GM19324 (cell line): ENCODE data around the gene LGALS8.

ENCODE experiments used
- ATAC-seq: cut with Tn5 transposase; IDR thresholded peaks from one replicate; pipeline ENCODE4 v1.9.1; 2021; ENCODE audit warnings: mild to moderate bottlenecking, moderate library complexity; ENCODE audit not compliant: unreplicated experiment, low FRiP score

The LGALS8 gene

GRCh38 chr1:236508593-236509027 is 15.2 kb upstream of the LGALS8 start:
- peak; percentile 62 for ATAC-seq

- no peak for ATAC-seq
These were observed 14.6 kb upstream of the LGALS8 start for GRCh38 chr1:236509203-236509602.

DNA sequence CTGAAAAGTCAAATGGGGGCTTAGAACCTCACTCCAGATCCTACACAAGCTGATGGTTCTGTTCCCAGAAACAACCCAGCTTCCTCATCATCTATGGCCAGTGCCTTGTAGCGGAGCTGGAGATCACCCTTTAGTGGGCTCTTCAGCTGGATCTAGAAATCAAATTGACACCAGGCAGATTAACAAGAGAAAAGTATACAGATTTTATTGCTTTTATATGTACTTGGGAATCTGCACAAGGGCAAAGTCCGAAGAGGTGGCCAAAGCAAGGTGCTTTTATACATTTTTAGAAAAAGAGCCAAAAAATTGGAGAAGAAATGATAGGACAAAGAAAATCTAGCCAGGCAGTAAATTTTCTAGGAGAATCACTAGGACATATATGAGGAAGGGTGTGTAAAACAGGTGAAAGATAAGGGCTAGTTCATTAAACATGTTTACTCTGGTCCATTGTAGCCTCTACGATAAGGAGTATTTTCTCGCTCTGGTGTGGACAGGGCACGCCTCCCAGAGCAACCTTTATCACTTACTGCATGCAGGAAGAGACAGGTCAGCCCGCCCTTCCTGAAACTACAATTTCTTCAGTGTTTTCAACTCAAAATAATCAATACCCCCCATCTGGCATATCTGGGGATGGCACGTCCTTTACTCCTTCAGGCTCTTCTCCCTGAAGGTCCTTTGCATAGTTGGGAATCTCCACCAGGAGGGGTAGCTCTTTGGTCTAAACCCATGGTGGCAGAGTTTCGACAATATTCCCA is 14.0 kb upstream of the LGALS8 start:
- no peak for ATAC-seq

DNA sequence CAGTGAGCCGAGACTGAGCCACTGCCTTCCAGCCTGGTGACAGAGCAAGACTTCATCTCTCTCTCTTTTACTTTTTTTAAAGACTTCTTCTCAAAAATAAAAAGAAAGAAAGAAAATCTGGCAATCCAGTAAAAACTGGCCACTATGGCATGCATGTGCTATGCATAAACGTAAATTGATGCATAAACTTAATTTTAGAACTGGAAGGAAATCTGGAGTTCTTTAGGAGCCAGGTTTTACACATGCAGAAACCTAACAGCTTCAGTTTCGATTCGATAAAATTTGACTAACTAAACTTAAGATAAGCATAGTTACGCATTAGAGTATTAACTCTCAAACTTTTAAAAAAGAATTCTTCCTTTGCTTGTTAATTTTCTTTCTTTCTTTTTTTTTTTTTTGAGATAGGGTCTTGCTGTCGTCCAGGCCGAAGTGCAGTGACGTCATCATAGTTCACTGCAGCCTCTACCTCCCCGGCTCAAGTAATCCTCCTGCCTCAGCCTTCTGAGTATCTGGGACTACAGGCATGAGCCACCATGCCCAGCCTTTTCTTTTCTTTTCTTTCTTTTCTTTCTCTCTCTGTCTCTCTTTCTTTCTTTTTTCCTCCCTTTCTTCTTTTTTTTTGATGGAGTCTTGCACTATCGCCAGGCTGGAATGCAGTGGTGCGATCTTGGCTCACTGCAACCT is 11.9 kb upstream of the LGALS8 start:
- no peak for ATAC-seq

GRCh38 chr1:236514703-236515442 is 8.9 kb upstream of the LGALS8 start:
- no peak for ATAC-seq

GRCh38 chr1:236515443-236515958 is 8.3 kb upstream of the LGALS8 start:
- ATAC-seq, result no peak

DNA sequence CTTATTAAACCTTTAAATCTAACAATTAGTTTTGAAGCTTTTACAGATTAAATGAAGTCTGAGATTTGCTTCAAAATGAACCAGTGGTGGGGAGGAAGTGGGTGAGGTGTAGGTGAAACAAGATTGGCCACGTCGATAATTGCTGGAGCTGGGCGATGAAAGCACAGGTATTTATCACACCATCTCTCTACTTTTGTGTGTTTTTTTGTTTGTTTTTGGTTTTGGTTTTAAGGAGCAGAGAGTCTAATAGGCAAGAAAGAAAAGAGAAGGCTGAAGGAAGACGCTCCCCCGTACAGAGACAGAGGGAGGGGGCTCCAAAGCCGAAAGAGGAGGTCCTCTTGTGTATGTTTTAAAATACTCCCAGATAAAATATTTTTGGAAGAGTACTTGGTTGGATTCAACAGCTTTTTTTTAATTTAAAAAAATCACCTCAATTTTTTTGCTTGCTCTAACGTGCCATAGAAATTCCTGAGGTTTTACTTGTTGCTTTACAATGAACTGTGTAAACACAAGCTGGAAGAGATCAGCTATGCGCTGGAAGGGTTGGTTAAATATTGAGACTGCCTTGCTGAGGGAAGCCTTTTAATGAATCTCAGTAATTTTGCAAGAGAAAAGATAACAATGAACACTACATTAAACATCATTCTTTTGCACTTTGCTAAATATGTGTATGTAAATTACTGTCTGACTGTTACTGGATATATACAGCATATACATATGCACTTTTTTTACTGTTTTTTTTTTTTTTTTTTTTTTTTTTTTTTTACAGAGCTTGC is 6.7 kb upstream of the LGALS8 start:
- no peak for ATAC-seq

GRCh38 chr1:236518322-236518721 is 5.5 kb upstream of the LGALS8 start:
- no peak for ATAC-seq

DNA sequence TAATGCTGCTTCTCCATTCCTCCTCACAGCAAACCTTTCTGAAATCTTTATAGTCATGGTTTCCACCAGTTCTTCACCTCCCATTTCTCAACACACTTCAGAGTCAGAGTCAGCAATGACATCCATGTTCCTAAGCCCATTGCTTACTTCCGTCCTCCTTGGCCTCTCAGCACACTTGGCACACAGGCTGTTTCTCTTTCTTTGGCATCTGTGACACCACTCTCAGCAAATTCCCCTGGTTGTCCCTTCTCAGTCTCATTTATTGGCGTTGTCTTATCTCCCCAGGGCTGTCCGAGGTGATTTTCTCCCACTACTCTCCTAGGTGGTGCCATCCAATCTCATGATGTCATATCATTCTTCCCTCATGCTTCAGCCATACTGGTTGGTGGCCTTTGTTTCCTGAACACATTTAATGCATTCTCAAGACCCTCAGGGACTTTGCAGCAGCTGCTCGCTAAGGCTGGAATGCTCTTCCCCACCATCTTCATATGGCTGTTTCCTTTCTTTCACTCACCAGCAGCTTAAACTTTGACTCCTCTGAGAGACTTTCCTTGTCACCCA is 3.3 kb upstream of the LGALS8 start:
- no peak for ATAC-seq

DNA sequence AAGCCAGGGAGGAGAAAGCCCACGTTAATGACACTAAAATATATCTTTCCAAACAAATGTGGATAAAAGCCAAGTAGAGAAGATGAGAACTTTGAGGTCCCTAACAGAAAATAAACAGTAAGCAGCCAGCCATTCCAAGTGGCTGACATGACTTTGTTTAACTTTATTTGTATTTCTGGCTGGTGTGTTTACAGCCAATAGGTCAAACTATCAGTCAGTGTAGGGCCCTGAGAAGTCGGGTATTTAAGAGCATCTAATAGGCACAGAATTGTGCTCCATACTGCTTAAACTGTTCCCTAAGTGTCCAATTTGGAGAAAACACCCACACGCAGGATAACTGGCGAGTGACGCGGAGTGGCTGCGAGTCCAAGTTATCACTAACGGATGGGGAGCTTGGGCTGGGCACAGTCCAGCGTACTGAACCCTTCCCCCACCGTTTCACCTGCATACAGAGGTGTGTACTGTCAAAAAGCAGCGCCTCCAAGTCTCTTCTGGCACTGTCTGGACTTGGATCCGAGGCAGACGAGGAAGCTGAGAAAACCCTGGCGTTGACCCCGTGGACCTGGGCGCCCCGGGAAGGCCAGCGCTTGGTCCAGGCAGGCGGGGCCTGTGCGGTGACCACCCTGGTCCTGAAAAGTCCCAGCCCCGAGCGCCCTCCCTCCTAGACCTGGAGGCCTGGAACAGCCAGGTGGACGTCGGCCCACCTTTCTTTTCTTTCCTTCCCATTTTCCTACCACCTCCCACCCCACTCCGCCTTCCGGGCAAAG is 662 bp upstream of the LGALS8 start:
- no peak for ATAC-seq

GRCh38 chr1:236524142-236524894 is 536 bp downstream of the LGALS8 start:
- ATAC-seq, result peak; percentile 88

DNA sequence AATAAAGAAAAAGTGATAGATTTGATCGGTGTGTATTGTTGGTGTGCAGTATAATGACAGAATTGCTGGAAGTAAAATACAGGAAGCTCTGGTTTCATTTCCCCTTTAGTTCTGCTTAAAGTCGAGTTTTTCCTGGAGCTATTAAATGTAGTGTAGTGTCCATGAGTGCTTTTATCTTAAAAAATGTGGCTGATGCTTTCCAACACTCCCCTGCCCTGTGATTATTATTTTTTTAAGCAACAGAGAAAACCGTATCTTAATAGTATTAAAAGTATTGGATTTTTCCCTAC is 1.1 kb downstream of the LGALS8 start:
- ATAC-seq, result no peak

DNA sequence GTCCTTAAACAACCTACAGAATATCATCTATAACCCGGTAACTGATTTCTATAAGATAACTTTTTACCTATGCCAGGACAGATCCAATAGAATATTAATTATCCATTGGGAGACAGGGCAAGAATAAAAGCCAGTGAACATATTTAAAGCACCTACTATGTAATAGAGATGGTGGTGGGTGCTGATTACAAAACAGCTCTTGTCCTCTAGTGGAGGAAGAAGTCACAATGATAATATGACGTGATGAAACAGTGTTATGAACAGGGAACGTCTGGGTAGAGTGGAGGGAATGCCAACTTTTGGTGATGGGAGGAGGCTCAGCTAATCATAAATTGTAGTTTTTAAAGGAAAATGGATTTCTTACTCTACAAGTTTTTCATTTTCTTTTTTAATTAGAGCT is 2.3 kb downstream of the LGALS8 start:
- ATAC-seq, result no peak

- no peak for ATAC-seq
These were observed 6.5 kb downstream of the LGALS8 start for GRCh38 chr1:236530286-236530685.

DNA sequence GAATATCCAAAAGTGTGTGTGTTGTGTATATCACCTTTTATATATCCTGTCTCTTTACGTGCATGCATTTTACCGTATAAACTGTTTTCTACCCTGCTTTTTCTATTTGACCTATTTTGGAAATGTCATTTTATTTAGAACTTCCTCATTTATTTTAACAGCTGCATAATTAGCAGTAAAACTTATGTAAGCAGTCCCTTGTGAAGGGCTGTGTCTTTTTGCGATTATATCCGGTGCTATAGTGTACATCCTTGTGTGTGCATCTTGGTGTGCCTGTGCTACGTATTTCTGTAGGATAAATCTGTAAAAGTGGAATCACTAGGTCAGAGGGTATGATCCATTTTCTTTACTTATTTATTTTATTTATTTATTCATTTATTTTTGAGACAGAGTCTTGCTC is 7.2 kb downstream of the LGALS8 start:
- no peak for ATAC-seq

- ATAC-seq, result no peak
These were observed 9.1 kb downstream of the LGALS8 start for GRCh38 chr1:236532850-236533249.

- ATAC-seq, result no peak
These were observed 10.4 kb downstream of the LGALS8 start for GRCh38 chr1:236534151-236534651.

- ATAC-seq, result no peak
These were observed 11.4 kb downstream of the LGALS8 start for GRCh38 chr1:236535190-236535589.
